ENCODE measurements around the gene ADAMTS17.

ADAMTS17 gene

GRCh38 chr15:100054539-100054938, 287.2 kb downstream of the ADAMTS17 start:
- H3K27ac Mint-ChIP-seq: no peak overlapping the region
- no peak for DNase-seq
- H3K4me3 Mint-ChIP-seq: no peak overlapping the region
- no peaks in the 10 kb centered on the region for H3K9me3 Mint-ChIP-seq
- H3K36me3 Mint-ChIP-seq: no peaks in the 10 kb centered on the region
- no peaks in the 10 kb centered on the region for H3K4me1 Mint-ChIP-seq
- no peaks in the 10 kb centered on the region for H3K27me3 Mint-ChIP-seq
- CTCF ChIA-PET: no interaction called here

GRCh38 chr15:100053474-100054121, 288.2 kb downstream of the ADAMTS17 start:
- H3K4me3 Mint-ChIP-seq: no peak overlapping the region
- no peaks in the 10 kb centered on the region for H3K4me1 Mint-ChIP-seq
- no peak for DNase-seq
- no peaks in the 10 kb centered on the region for H3K36me3 Mint-ChIP-seq
- H3K9me3 Mint-ChIP-seq: no peaks in the 10 kb centered on the region
- no peaks in the 10 kb centered on the region for H3K27me3 Mint-ChIP-seq
- no peak overlapping the region for H3K27ac Mint-ChIP-seq
- CTCF ChIA-PET: no interaction called here

DNA sequence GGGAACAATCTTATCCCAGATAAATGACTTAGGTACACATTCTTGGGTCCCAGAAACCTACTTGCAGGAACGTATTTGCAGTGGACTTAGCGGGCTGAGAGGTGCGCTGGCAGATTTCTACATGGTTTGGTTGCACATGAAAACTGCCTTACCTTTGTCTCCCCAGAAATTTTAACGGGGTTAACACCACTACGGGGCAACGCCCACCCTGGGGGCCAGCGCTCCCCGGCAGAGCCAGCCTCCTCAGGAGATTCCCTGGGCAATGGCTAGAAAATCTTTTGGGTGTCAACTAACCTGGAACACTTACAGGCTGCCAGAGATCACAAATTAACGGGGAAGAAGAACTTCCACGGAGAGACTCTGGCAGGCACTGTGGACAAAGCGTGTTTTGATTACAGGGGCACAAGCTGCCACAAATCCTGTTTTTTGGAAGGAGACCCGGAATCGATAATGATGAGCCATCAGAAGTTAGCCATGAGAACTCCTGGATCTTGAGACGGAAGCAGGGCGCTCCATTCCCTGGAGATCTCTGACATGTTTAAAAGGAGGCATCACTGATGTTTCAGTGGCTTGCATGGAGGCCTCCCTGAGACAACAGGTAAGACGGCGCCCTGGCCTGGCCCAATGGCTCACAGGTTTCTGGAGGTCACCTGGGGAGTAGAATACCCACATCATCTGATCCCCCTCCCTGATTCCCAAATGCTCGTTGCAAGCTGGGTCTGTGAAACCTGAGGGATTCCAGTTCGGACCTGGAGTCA, 288.9 kb downstream of the ADAMTS17 start:
- Mint-ChIP-seq H3K4me1 (no peaks in the 10 kb centered on the region), H3K4me3 (no peak overlapping the region), H3K9me3 (no peaks in the 10 kb centered on the region), H3K27me3 (no peaks in the 10 kb centered on the region), H3K27ac (no peak overlapping the region), H3K36me3 (no peaks in the 10 kb centered on the region)
- DNase-seq: no peak
- CTCF ChIA-PET: no interaction called here

DNA sequence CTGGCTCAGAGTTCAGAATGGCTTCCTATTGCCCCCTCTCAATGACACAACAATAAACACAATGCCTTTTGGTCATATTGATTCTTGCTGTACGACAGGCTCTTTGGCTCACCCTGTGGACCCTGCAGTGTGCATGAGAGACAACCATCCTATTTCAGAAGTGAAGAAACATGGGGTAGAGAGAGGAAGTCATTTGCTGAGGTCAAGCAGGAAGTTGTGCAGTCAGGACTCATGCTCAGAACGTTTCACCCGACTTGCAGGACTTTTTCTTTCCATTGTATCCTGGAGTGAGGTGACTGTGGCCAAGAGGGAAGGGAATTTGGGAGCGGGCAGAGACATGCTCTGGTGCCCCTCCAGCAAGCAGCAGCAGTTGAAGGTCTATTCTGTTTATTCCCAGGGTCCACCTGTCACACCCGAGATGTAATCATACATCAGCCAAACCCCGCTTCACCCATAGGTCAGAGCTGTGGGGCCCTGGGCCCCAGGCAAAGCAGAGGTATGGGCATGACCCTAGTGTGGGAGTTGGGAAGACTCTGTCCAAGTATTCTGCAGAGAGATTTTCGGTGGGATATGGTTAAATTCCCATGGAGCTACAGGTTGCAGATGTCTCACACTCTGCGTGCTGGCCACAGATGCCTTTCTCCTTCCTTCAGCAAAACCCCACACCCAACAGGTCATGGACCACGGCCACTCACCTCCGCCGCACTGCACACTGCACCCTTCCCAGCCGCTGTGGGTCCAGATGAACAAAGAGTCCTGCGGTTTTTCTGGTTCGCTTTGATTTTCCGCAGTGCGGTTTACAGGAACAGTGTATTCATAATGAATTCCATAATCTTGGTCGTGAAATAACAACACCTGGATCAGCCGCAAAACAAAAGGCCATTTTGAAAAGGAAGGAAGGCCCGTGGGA, 290.6 kb downstream of the ADAMTS17 start:
- no peak for DNase-seq
- Mint-ChIP-seq H3K27me3 (no peaks in the 10 kb centered on the region), H3K4me3 (no peak overlapping the region), H3K27ac (no peak overlapping the region), H3K36me3 (peaks cover 4% of the 10 kb centered on the region), H3K9me3 (peaks cover 7% of the 10 kb centered on the region), H3K4me1 (no peaks in the 10 kb centered on the region)
- CTCF ChIA-PET: no interaction called here

GRCh38 chr15:100049936-100050876, 291.6 kb downstream of the ADAMTS17 start:
- CTCF ChIA-PET: no interaction called here
- Mint-ChIP-seq H3K27ac (no peak overlapping the region), H3K27me3 (no peaks in the 10 kb centered on the region), H3K4me1 (no peaks in the 10 kb centered on the region), H3K36me3 (peaks cover 4% of the 10 kb centered on the region), H3K9me3 (peaks cover 7% of the 10 kb centered on the region), H3K4me3 (no peak overlapping the region)
- no peak for DNase-seq

- Mint-ChIP-seq H3K4me3 (no peak overlapping the region), H3K36me3 (peaks cover 4% of the 10 kb centered on the region), H3K27ac (no peak overlapping the region), H3K27me3 (no peaks in the 10 kb centered on the region), H3K9me3 (peaks cover 7% of the 10 kb centered on the region), H3K4me1 (no peaks in the 10 kb centered on the region)
- CTCF ChIA-PET: no interaction called here
- DNase-seq: no peak
Measured at GRCh38 chr15:100049483-100049882, 292.3 kb downstream of the ADAMTS17 start.

DNA sequence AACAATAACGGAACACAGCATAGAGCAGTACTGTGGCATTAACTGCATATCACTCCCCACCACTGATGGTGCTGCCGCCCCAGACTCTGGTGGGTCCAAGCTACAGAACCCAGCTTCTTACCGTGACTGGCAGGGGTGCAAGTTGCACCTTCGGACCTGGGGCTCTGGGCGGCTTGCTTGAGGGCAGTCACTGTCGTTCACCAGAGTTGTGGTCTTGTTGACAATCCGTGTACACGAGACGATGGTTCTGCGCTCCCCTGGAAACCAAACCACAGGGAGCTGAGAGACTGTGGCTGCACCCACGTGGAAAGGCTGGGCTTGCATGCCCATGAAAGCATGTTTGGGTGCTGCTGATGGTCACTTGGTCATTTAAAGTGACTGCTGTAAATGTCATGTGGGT, 293.0 kb downstream of the ADAMTS17 start:
- Mint-ChIP-seq H3K4me3 (no peak overlapping the region), H3K27ac (no peak overlapping the region), H3K36me3 (peaks cover 4% of the 10 kb centered on the region), H3K9me3 (peaks cover 7% of the 10 kb centered on the region), H3K27me3 (no peaks in the 10 kb centered on the region), H3K4me1 (peaks cover 2% of the 10 kb centered on the region)
- CTCF ChIA-PET: no interaction called here
- DNase-seq: no peak

- CTCF ChIA-PET: no interaction called here
- Mint-ChIP-seq H3K27ac (no peak overlapping the region), H3K27me3 (no peaks in the 10 kb centered on the region), H3K4me1 (peaks cover 2% of the 10 kb centered on the region), H3K4me3 (no peak overlapping the region), H3K36me3 (peaks cover 4% of the 10 kb centered on the region), H3K9me3 (peaks cover 7% of the 10 kb centered on the region)
- DNase-seq: no peak
Measured at GRCh38 chr15:100043692-100044091, 298.1 kb downstream of the ADAMTS17 start.

DNA sequence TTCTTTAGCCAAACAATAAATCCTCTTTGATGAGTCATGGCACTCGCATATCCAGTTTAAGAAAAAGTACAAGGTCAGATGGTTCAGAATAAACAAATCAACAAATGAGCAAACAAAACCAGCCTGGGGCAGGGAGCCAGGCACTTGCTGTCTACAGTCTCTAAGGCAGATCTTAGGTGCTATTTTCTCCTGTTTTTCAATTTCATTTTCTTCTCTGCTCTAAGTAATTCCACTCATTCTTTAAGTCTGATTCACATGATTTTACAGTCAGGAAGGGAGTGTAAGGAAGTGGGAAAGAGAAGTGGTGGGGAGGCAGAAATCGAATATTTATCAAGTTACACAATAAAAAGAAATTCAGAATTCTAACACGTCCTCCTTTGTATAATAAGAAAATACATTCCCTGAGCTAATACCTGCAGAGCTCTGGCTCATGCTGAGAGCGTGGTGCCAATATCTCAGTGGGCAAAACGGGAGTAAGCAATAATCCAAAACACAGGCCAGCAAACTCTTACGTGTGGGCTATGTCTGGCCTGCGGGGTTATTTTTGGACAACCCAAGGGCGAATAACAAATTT, 298.6 kb downstream of the ADAMTS17 start:
- DNase-seq: no peak
- CTCF ChIA-PET: no interaction called here
- Mint-ChIP-seq H3K27ac (no peak overlapping the region), H3K4me3 (no peak overlapping the region), H3K27me3 (no peaks in the 10 kb centered on the region), H3K36me3 (peaks cover 4% of the 10 kb centered on the region), H3K4me1 (peaks cover 2% of the 10 kb centered on the region), H3K9me3 (peaks cover 7% of the 10 kb centered on the region)

DNA sequence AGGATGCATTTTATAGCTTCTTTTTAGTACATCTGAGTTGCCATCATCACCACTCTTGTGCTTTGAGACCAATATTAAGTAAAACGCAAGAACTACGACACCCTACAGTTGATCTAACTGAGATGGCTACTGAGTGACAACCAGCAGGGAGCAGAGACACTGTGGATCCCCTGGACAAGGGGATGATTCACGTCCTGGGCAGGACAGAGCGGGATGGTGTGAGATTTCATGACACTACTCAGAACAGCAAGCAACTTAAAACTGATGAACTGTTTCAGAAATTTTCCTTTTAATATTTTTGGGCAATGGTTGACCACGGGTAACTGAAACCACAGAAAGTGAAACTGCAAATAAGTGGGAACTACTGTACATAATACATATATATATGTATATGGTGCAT, 299.2 kb downstream of the ADAMTS17 start:
- H3K36me3 Mint-ChIP-seq: peaks cover 4% of the 10 kb centered on the region
- H3K4me3 Mint-ChIP-seq: no peak overlapping the region
- peaks cover 2% of the 10 kb centered on the region for H3K4me1 Mint-ChIP-seq
- peaks cover 6% of the 10 kb centered on the region for H3K9me3 Mint-ChIP-seq
- H3K27ac Mint-ChIP-seq: no peak overlapping the region
- CTCF ChIA-PET: no interaction called here
- no peaks in the 10 kb centered on the region for H3K27me3 Mint-ChIP-seq
- DNase-seq: no peak

DNA sequence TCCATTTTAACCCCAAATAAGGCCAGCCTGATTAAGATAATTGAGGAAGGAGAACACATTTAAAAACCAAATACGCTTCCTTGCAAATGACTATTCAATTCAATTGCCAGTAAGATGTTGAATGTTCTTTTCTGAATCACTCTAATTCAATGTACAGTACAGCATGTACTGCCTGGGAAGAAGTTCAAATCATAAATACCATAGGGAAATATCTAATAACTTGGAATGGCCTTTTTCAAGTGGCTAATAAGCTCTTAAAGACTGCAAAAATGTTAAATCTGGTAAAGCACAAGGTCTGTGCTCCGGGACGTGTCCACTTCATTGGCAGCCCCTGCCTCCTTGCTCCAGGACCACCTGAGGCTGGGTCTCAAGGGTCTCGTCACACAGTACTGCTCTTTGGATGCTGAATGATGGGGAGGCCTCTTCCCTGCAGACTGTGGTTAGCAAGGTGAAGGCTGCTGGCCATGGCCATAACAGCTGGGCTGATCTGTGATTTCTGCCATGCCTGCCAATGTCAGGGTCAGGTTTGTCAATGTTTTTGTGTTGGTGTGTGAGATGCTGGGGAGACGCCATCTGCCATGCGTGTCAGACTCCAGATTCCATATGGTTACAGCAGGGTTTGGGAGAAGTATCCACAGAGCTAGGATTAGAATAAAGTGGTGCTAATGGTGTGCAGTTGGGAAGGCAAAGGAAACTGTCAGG, 300.5 kb downstream of the ADAMTS17 start:
- Mint-ChIP-seq H3K36me3 (no peaks in the 10 kb centered on the region), H3K4me3 (no peak overlapping the region), H3K27ac (no peak overlapping the region), H3K4me1 (peaks cover 2% of the 10 kb centered on the region), H3K27me3 (no peaks in the 10 kb centered on the region), H3K9me3 (no peaks in the 10 kb centered on the region)
- CTCF ChIA-PET: no interaction called here
- DNase-seq: no peak

DNA sequence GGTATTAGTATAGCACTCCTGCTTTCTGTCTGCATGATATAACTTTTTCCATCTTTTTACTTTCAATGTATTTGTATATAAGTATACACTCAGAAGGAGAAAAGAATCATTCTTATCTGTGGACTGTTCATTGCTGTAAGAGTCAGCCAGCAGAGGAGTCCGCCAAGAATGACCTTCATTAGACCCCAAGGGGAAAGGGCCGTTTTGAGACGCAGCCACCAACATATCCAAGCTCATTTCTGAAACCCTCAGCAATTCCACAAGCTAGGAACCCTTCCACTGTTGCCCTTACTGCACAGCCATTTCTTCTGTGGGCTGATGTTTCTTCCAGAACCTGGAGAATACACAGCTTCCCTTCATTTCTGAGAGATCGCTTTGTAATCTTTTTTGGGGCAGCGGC, 301.8 kb downstream of the ADAMTS17 start:
- CTCF ChIA-PET: no interaction called here
- peaks cover 2% of the 10 kb centered on the region for H3K4me1 Mint-ChIP-seq

DNA sequence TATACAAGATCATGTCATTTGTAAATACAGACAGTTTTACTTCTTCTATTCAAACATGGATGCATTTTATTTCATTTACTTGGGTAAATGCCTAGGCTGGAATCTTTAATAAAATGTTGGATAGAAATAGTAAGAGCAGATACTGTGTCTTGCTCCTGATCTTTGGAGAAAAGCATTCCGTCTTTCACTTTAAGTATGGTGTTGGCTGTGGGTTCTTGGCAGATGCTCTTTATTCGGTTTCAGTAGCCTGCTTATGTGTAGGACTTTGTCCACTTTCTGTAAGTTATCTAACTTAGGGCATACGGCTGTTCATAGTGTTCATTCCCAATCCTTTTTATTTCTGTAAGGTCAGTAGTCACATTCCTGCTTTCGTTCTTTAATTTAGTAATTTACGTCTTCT, 303.0 kb downstream of the ADAMTS17 start:
- no peak for DNase-seq
- CTCF ChIA-PET: no interaction called here
- H3K4me3 Mint-ChIP-seq: no peak overlapping the region
- H3K36me3 Mint-ChIP-seq: no peaks in the 10 kb centered on the region
- H3K27me3 Mint-ChIP-seq: no peaks in the 10 kb centered on the region
- H3K4me1 Mint-ChIP-seq: no peaks in the 10 kb centered on the region
- no peak overlapping the region for H3K27ac Mint-ChIP-seq
- H3K9me3 Mint-ChIP-seq: no peaks in the 10 kb centered on the region

More for the DNA sequence above, 301.8 kb downstream of the ADAMTS17 start:
- H3K36me3 Mint-ChIP-seq: no peaks in the 10 kb centered on the region
- H3K27me3 Mint-ChIP-seq: no peaks in the 10 kb centered on the region
- H3K4me3 Mint-ChIP-seq: no peak overlapping the region
- H3K9me3 Mint-ChIP-seq: no peaks in the 10 kb centered on the region
- DNase-seq: no peak
- no peak overlapping the region for H3K27ac Mint-ChIP-seq

Data from activated naive CD4-positive, alpha-beta T cell treated with anti-CD3 and anti-CD28 coated beads, Interleukin-2, amount 10 ng/mL, durations not matched to agents 7 days and 5 days (primary cell).